Osteoblast (primary cell): Measurements from ENCODE around the gene EFNB3. TPM values are rescaled to one million over a fixed set of nuclear protein-coding genes. Genes with fewer than 3 reads are reported as not detected.
A peak's percentile ranks its signal among the peaks of the same experiment; 100 is the strongest.

Source experiments
- DNase-seq: peaks from one replicate; pipeline ENCODE4 v3.0.0; 2011; ENCODE audit warnings: low spot score, mixed read lengths; ENCODE audit not compliant: insufficient read length; ENCODE audit errors: missing footprints
- H2AFZ ChIP-seq: 2 replicates; pipeline ENCODE4 v1.6.0; 2011; ENCODE audit warnings: mild to moderate bottlenecking, low read length
- H3K27ac ChIP-seq: 2 replicates; pipeline ENCODE4 v1.5.1; 2011; ENCODE audit warnings: mild to moderate bottlenecking, low read depth, low read length, moderate library complexity
- H3K27me3 ChIP-seq: 2 replicates; pipeline ENCODE4 v1.6.0; 2012; ENCODE audit warnings: mild to moderate bottlenecking, control low read depth, inconsistent platforms, low read length, moderate library complexity; ENCODE audit not compliant: insufficient read depth
- H3K36me3 ChIP-seq: 2 replicates; pipeline ENCODE4 v1.5.1; 2011; ENCODE audit warnings: mild to moderate bottlenecking, low read length, control low read depth, moderate library complexity; ENCODE audit not compliant: insufficient read depth
- H3K4me1 ChIP-seq: 2 replicates; pipeline ENCODE4 v1.5.1; 2011; ENCODE audit warnings: mild to moderate bottlenecking, low read length, control low read depth, moderate library complexity; ENCODE audit not compliant: insufficient read depth
- H3K4me2 ChIP-seq: 2 replicates; pipeline ENCODE4 v1.6.0; 2011; ENCODE audit warnings: mild to moderate bottlenecking, low read length; ENCODE audit not compliant: insufficient read depth
- H3K4me3 ChIP-seq: fragments of 200-600 bp; sonication (generic); 3 replicates; pipeline ENCODE4 v1.5.1; 2012; ENCODE audit warnings: mild to moderate bottlenecking, low read length, inconsistent platforms; ENCODE audit not compliant: insufficient read depth
- H3K79me2 ChIP-seq: 2 replicates; pipeline ENCODE4 v1.6.0; 2012; ENCODE audit warnings: mild to moderate bottlenecking, low read length, control low read depth, inconsistent platforms; ENCODE audit not compliant: insufficient read depth
- H3K9me3 ChIP-seq: 2 replicates; pipeline ENCODE4 v1.5.1; 2011; ENCODE audit warnings: low read depth, low read length, control low read depth
- H4K20me1 ChIP-seq: 2 replicates; pipeline ENCODE4 v1.6.0; 2012; ENCODE audit warnings: mild to moderate bottlenecking, low read length, control low read depth; ENCODE audit not compliant: insufficient read depth
- CTCF ChIP-seq: IDR thresholded peaks from 2 replicates; pipeline ENCODE4 v1.5.1; 2011; ENCODE audit warnings: mild to moderate bottlenecking, low read depth, low read length, moderate library complexity; ENCODE audit errors: extremely low read depth
- total RNA-seq: library from RNA; depleted of rRNA; stranded (reverse); fragments of >200 nt; gene quantifications from 2 replicates; pipeline ENCODE4 v1.2.3, GENCODE V29; 2012

The EFNB3 gene
- total RNA-seq, 1 donor = 1.8 TPM

GRCh38 chr17:7676533-7676932, 28.5 kb upstream of the EFNB3 start:
- no peak overlapping the region for H2AFZ ChIP-seq
- H3K4me3 ChIP-seq = no peak overlapping the region
- no peak overlapping the region for H3K27ac ChIP-seq
- peaks cover 3% of the 10 kb centered on the region for H3K79me2 ChIP-seq
- H3K9me3 ChIP-seq = peaks cover 3% of the 10 kb centered on the region
- no peak overlapping the region for H3K4me2 ChIP-seq
- no peaks in the 10 kb centered on the region for H3K4me1 ChIP-seq
- H3K36me3 ChIP-seq = peaks cover 24% of the 10 kb centered on the region
- peaks cover 5% of the 10 kb centered on the region for H4K20me1 ChIP-seq
- TF ChIP-seq CTCF = no peak
- no peak for DNase-seq
- H3K27me3 ChIP-seq = no peaks in the 10 kb centered on the region

GRCh38 chr17:7677388-7678067, 27.5 kb upstream of the EFNB3 start:
- no peak for TF ChIP-seq CTCF
- Histone ChIP-seq H3K27me3 (no peaks in the 10 kb centered on the region), H3K27ac (no peak overlapping the region), H3K4me2 (no peak overlapping the region), H3K79me2 (peaks cover 7% of the 10 kb centered on the region), H3K36me3 (peaks cover 21% of the 10 kb centered on the region), H4K20me1 (peaks cover 5% of the 10 kb centered on the region), H2AFZ (no peak overlapping the region), H3K9me3 (peaks cover 3% of the 10 kb centered on the region), H3K4me3 (no peak overlapping the region), H3K4me1 (no peaks in the 10 kb centered on the region)
- DNase-seq = no peak

- Histone ChIP-seq H3K27ac (peak overlapping the region; percentile 100), H3K79me2 (peaks cover 43% of the 10 kb centered on the region), H3K9me3 (no peaks in the 10 kb centered on the region), H3K4me3 (peak overlapping the region; percentile 99), H3K4me1 (peaks cover 31% of the 10 kb centered on the region), H2AFZ (peak overlapping the region; percentile 98), H4K20me1 (peaks cover under 1% of the 10 kb centered on the region), H3K4me2 (peak overlapping the region; percentile 90), H3K27me3 (no peaks in the 10 kb centered on the region), H3K36me3 (no peaks in the 10 kb centered on the region)
- DNase-seq = no peak
- TF ChIP-seq CTCF = no peak
These were observed 20.0 kb upstream of the EFNB3 start for GRCh38 chr17:7684851-7685532.

- H3K27me3 ChIP-seq = no peaks in the 10 kb centered on the region
- peak overlapping the region; percentile 98 for H2AFZ ChIP-seq
- no peak for TF ChIP-seq CTCF
- peak overlapping the region; percentile 100 for H3K27ac ChIP-seq
- peak; percentile 97 for DNase-seq
- no peaks in the 10 kb centered on the region for H4K20me1 ChIP-seq
- H3K4me3 ChIP-seq = peak overlapping the region; percentile 99
- no peaks in the 10 kb centered on the region for H3K9me3 ChIP-seq
- peaks cover 31% of the 10 kb centered on the region for H3K4me1 ChIP-seq
- no peaks in the 10 kb centered on the region for H3K36me3 ChIP-seq
- H3K4me2 ChIP-seq = peak overlapping the region; percentile 90
- peaks cover 48% of the 10 kb centered on the region for H3K79me2 ChIP-seq
These were observed 19.3 kb upstream of the EFNB3 start for GRCh38 chr17:7685533-7686221.
